Upper lobe of left lung (tissue), 4 donors: ENCODE results near the gene FBXW11.

Experiments
- CTCF ChIP-seq, 6 experiments: fragments of 450-650 bp in 4 of 6; fragments of 200-600 bp in 2 of 6; sonication (generic) in 2 of 6; IDR thresholded peaks; one replicate each; pipeline ENCODE4 v1.5.1; 2016 to 2019; ENCODE audit warnings: antibody characterized with exemption in 6 of 6
- EP300 ChIP-seq, 4 donors: sonication (generic); formaldehyde crosslinking; IDR thresholded peaks; one replicate each; pipeline ENCODE4 v1.5.1; 2017; ENCODE audit warnings: antibody characterized with exemption in 4 of 4, control low read depth in 2 of 4
- POLR2A ChIP-seq, 4 donors: fragments of 450-650 bp; IDR thresholded peaks; one replicate each; pipeline ENCODE4 v1.5.1; 2016 to 2017; ENCODE audit warnings: antibody characterized with exemption in 4 of 4, mild to moderate bottlenecking in 2 of 4
- POLR2AphosphoS5 ChIP-seq, 2 donors: sonication (generic); formaldehyde crosslinking; IDR thresholded peaks; one replicate each; pipeline ENCODE4 v1.5.1; 2017; ENCODE audit warnings: antibody characterized with exemption in 2 of 2

GRCh38 chr5:171872666-171873065 is 133.8 kb downstream of the FBXW11 start:
- TF ChIP-seq POLR2AphosphoS5 (IDR thresholded peaks at IDR 0.05) (no peak), CTCF (IDR thresholded peaks at IDR 0.05) (no peak), POLR2A (IDR thresholded peaks at IDR 0.05) (no peak), EP300 (IDR thresholded peaks at IDR 0.05) (no peak)
